ENCODE data around the gene TOMM7. TPM values are rescaled to one million over a fixed set of nuclear protein-coding genes. Genes with fewer than 3 reads are reported as not detected.
"Not testable (repeated sequence)": the region's sequence is repeated elsewhere in the genome, so short reads cannot be mapped to it uniquely, and the experiment has no call there.

The TOMM7 gene
- total RNA-seq, 4 donors from 2014 or later: 73.2 to 217 (median 126) TPM

- 52 to 69% methylated on average over 5 of the region's 5 CpGs for WGBS, 2 donors
- TF ChIP-seq, protein P1, sequence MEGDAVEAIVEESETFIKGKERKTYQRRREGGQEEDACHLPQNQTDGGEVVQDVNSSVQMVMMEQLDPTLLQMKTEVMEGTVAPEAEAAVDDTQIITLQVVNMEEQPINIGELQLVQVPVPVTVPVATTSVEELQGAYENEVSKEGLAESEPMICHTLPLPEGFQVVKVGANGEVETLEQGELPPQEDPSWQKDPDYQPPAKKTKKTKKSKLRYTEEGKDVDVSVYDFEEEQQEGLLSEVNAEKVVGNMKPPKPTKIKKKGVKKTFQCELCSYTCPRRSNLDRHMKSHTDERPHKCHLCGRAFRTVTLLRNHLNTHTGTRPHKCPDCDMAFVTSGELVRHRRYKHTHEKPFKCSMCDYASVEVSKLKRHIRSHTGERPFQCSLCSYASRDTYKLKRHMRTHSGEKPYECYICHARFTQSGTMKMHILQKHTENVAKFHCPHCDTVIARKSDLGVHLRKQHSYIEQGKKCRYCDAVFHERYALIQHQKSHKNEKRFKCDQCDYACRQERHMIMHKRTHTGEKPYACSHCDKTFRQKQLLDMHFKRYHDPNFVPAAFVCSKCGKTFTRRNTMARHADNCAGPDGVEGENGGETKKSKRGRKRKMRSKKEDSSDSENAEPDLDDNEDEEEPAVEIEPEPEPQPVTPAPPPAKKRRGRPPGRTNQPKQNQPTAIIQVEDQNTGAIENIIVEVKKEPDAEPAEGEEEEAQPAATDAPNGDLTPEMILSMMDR (IDR thresholded peaks at IDR 0.05): no peak
- TF ChIP-seq POLR2A (IDR thresholded peaks at IDR 0.05): no peak
- Histone ChIP-seq H3K4me3 (no peak overlapping the region), H3K27me3 (no peaks in the 10 kb centered on the region), H3K36me3 (no peaks in the 10 kb centered on the region), H3K4me1 (peaks cover 0 to 12% (median 0%) of the 10 kb centered on the region in 3 donors), H3K9me3 (no peaks in the 10 kb centered on the region), H3K27ac (peak overlapping the region in 3 of 4 donors; percentile 19 to 61 (median 57))
- no peak for DNase-seq
- intact Hi-C loops (cut with DNase I): no loop called here
Observed at GRCh38 chr7:22842973-22843372, 20.3 kb upstream of the TOMM7 start.

DNA sequence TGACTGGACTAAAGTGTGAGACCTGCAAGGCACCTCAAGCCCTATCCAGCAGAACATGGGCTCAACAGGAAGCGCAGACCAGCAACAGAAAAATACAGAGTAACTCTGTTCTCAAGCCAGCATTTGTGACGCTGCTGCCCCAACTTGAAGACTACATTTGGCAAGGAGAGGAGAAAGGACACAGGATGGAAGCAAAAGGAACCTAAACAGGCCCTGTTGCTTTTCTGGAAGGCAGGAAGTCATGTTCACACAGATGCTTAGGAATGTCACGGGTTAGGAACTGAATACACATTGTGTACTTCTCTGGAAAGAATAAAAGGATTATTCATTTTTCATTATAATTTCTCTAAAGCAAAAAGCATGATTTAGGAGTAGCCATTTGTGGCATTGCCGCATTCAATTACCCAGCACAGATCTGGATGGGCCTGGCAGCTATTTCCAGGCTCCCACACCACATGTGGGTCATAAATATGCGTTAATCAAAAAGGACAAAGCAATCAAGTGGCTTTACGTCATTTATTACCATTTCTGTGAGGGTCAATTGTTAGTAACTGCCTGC, 19.8 kb upstream of the TOMM7 start:
- TF ChIP-seq, protein P1 (IDR thresholded peaks at IDR 0.05): no peak
- intact Hi-C loops (cut with DNase I): no loop called here
- Histone ChIP-seq H3K27me3 (no peaks in the 10 kb centered on the region), H3K9me3 (no peaks in the 10 kb centered on the region), H3K4me3 (no peak overlapping the region), H3K36me3 (no peaks in the 10 kb centered on the region), H3K4me1 (peaks cover 0 to 12% (median 0%) of the 10 kb centered on the region in 3 donors), H3K27ac (peak overlapping the region in 3 of 4 donors; percentile 19 to 61 (median 57))
- 58 to 59% methylated on average over 6 of the region's 6 CpGs for WGBS, 2 donors
- DNase-seq: no peak

GRCh38 chr7:22841954-22842353, 19.3 kb upstream of the TOMM7 start:
- 71 to 73% methylated on average over 9 to 10 of the region's 10 CpGs for WGBS, 2 donors
- Histone ChIP-seq H3K27me3 (no peaks in the 10 kb centered on the region), H3K36me3 (no peaks in the 10 kb centered on the region), H3K4me1 (peaks cover 0 to 12% (median 0%) of the 10 kb centered on the region in 3 donors), H3K4me3 (no peak overlapping the region), H3K27ac (peak overlapping the region in 2 of 4 donors; percentile 57 to 61), H3K9me3 (no peaks in the 10 kb centered on the region)
- intact Hi-C loops (cut with DNase I): no loop called here
- no peak for DNase-seq
- no peak for TF ChIP-seq POLR2A (IDR thresholded peaks at IDR 0.05)
- TF ChIP-seq, protein P1 (IDR thresholded peaks at IDR 0.05): no peak

DNA sequence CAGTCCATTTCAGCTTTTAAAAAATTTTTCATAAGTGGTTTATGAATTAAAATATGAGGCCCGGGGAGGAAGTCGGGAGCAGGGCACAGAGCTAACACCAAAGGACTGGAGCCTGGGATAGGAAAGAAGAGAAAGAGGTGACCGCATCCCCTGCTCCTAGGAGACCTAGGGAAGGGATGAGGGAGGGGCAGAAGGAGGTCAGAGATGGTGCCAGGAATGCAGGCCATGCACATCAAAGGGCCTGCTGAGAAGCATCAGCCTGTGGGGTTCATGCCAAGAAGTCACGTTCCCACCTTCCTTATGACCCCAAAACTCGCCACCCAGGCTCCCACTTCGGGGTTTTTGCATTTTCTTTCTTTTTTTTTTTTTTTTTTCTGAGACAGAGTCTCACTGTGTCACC, 14.7 kb upstream of the TOMM7 start:
- DNase-seq: no peak
- WGBS, 2 donors: 85 to 91% methylated on average over 6 of the region's 6 CpGs
- Histone ChIP-seq H3K9me3 (no peaks in the 10 kb centered on the region), H3K4me1 (peaks cover 0 to 10% (median 0%) of the 10 kb centered on the region in 3 donors), H3K27me3 (no peaks in the 10 kb centered on the region), H3K27ac (no peak overlapping the region), H3K36me3 (no peaks in the 10 kb centered on the region), H3K4me3 (no peak overlapping the region)
- intact Hi-C loops (cut with DNase I): no loop called here
- no peak for TF ChIP-seq POLR2A (IDR thresholded peaks at IDR 0.05)
- TF ChIP-seq, protein P1 (IDR thresholded peaks at IDR 0.05): no peak

GRCh38 chr7:22836506-22836905, 13.9 kb upstream of the TOMM7 start:
- intact Hi-C loops (cut with DNase I); H3K27me3 ChIP-seq; H3K36me3 ChIP-seq; H3K9me3 ChIP-seq; H3K4me1 ChIP-seq; H3K4me3 ChIP-seq; H3K27ac ChIP-seq; DNase-seq: not testable (repeated sequence)
- WGBS, 2 donors: 87 to 90% methylated on average over 2 of the region's 2 CpGs

DNA sequence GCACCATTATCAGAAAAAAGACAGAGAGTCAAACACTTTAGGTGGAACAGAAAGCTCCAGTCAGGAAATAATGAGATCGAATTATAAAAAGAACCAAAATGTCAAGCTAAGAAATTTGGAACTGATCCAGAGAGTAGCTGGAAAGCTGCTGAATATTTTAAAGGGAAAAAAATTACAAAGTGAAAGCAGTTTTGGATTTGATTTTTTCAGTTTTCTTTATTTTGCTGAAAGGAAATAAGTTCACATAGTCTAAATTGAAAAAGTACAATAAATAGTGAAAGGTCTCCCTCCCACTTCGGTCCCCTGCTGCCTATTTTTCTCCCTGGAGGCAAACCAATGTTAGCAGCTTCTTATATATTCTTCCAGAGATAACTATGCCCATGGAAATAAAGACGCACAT, 11.3 kb upstream of the TOMM7 start:
- no peak overlapping the region for H3K4me3 ChIP-seq
- DNase-seq: no peak
- H3K27me3 ChIP-seq: no peaks in the 10 kb centered on the region
- no peaks in the 10 kb centered on the region for H3K36me3 ChIP-seq
- H3K4me1 ChIP-seq: peaks cover 0 to 6% (median 0%) of the 10 kb centered on the region in 3 donors
- 32 to 38% methylated on average over 3 of the region's 3 CpGs for WGBS, 2 donors
- no peaks in the 10 kb centered on the region for H3K9me3 ChIP-seq
- intact Hi-C loops (cut with DNase I): no loop called here
- no peak overlapping the region for H3K27ac ChIP-seq
- TF ChIP-seq, protein P1 (IDR thresholded peaks at IDR 0.05): no peak
- no peak for TF ChIP-seq POLR2A (IDR thresholded peaks at IDR 0.05)
